MM.1S (cell line): ENCODE results near the gene NOL9.

Experiments used
- DNase-seq: peaks from one replicate; pipeline ENCODE4 v3.0.0-alpha.2; 2015
- H2AFZ ChIP-seq: fragments of 300-600 bp; sonication (generic); 2 replicates; pipeline ENCODE4 v1.6.0; 2016; ENCODE audit warnings: antibody characterized with exemption, low read length
- H3F3A ChIP-seq: fragments of 300-600 bp; sonication (generic); 2 replicates; pipeline ENCODE4 v1.6.1; 2016; ENCODE audit warnings: mild to moderate bottlenecking, antibody characterized with exemption, low read length, moderate library complexity, mixed read lengths; ENCODE audit not compliant: insufficient read depth
- H3K27ac ChIP-seq: fragments of 300-600 bp; sonication (generic); 2 replicates; pipeline ENCODE4 v1.5.1; 2016; ENCODE audit warnings: mild to moderate bottlenecking, low read length
- H3K27me3 ChIP-seq: fragments of 300-600 bp; sonication (generic); replicated peaks from 2 replicates; pipeline ENCODE4 v1.6.0; 2016; ENCODE audit warnings: low read length; ENCODE audit not compliant: insufficient read depth
- H3K36me3 ChIP-seq: fragments of 300-600 bp; sonication (generic); replicated peaks from 2 replicates; pipeline ENCODE4 v1.6.1; 2016; ENCODE audit warnings: mild to moderate bottlenecking, low read length, mixed read lengths; ENCODE audit not compliant: insufficient read depth
- H3K4me1 ChIP-seq: fragments of 300-600 bp; sonication (generic); 2 replicates; pipeline ENCODE4 v1.6.1; 2016; ENCODE audit warnings: low read length, mixed read lengths
- H3K4me2 ChIP-seq: fragments of 300-600 bp; sonication (generic); 2 replicates; pipeline ENCODE4 v1.6.0; 2016; ENCODE audit warnings: low read depth, low read length
- H3K4me3 ChIP-seq: fragments of 300-600 bp; sonication (generic); 2 replicates; pipeline ENCODE4 v1.5.1; 2016; ENCODE audit warnings: low read length, mixed read lengths
- H3K79me2 ChIP-seq: fragments of 300-600 bp; sonication (generic); 2 replicates; pipeline ENCODE4 v1.6.1; 2016; ENCODE audit warnings: mixed run types, low read length, mixed read lengths
- H3K9ac ChIP-seq: fragments of 300-600 bp; sonication (generic); 2 replicates; pipeline ENCODE4 v1.6.1; 2016; ENCODE audit warnings: low read length, mixed read lengths
- H3K9me2 ChIP-seq: fragments of 300-600 bp; sonication (generic); replicated peaks from 2 replicates; pipeline ENCODE4 v1.6.1; 2016; ENCODE audit warnings: mild to moderate bottlenecking, low read length, mixed read lengths; ENCODE audit not compliant: insufficient read depth
- H3K9me3 ChIP-seq: fragments of 300-600 bp; sonication (generic); replicated peaks from 2 replicates; pipeline ENCODE4 v1.6.1; 2016; ENCODE audit warnings: mild to moderate bottlenecking, low read length, mixed read lengths; ENCODE audit not compliant: insufficient read depth
- H4K20me1 ChIP-seq: fragments of 300-600 bp; sonication (generic); 2 replicates; pipeline ENCODE4 v1.6.1; 2016; ENCODE audit warnings: mild to moderate bottlenecking, low read length, moderate library complexity, mixed read lengths; ENCODE audit not compliant: insufficient read depth
- CTCF ChIP-seq: fragments of 300-600 bp; sonication (generic); IDR thresholded peaks from 2 replicates; pipeline ENCODE4 v1.5.1; 2016; ENCODE audit warnings: antibody characterized with exemption, low read length, mixed read lengths
- EZH2 ChIP-seq: fragments of 300-600 bp; sonication (generic); optimal IDR thresholded peaks from 2 replicates; pipeline ENCODE3; 2017; ENCODE audit warnings: low read depth, mild to moderate bottlenecking, antibody characterized with exemption, low read length, mixed read lengths
- EZH2phosphoT487 ChIP-seq: fragments of 300-600 bp; sonication (generic); IDR thresholded peaks from 2 replicates; pipeline ENCODE4 v1.6.1; 2018; ENCODE audit warnings: antibody characterized with exemption, low read length

Gene NOL9

DNA sequence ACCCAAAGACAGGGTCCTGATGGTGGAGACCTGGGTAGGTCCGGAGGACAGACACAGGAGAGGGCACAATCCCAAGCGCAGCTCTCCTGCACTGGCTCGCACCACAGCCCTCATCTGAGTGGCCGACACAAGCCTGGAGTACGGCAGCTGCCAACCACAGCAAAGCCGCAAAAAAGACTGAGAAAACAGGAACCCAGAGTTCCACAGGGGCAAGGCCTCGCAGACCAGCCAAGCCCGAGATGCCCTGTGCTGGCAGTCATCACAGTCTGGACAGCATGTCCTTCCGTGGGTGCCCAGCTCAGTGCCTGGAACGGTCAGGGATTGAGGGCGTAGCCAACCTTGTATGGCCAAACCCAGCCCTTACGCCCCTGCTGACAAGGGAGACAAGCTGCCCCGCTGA is 36.9 kb upstream of the NOL9 start:
- peaks cover 27% of the 10 kb centered on the region for H3K79me2 ChIP-seq
- no peak overlapping the region for H3K9ac ChIP-seq
- H3K4me2 ChIP-seq, result no peak overlapping the region
- H3K4me3 ChIP-seq, result no peak overlapping the region
- no peaks in the 10 kb centered on the region; the same call in 1 of the 2 replicates for H3F3A ChIP-seq
- H3K4me1 ChIP-seq, result no peaks in the 10 kb centered on the region
- no peaks in the 10 kb centered on the region for H3K27me3 ChIP-seq
- TF ChIP-seq EZH2, result no peak
- no peak for TF ChIP-seq EZH2phosphoT487
- no peaks in the 10 kb centered on the region for H3K9me3 ChIP-seq
- H2AFZ ChIP-seq, result no peak overlapping the region
- no peaks in the 10 kb centered on the region for H3K9me2 ChIP-seq
- no peaks in the 10 kb centered on the region for H4K20me1 ChIP-seq
- H3K36me3 ChIP-seq, result 0 out of 2 replicates have a peak, but pooled peaks cover 3% of the 10 kb centered on the region
- no peak for DNase-seq
- no peak overlapping the region for H3K27ac ChIP-seq

- no peak for TF ChIP-seq CTCF
- no peak for TF ChIP-seq EZH2phosphoT487
- TF ChIP-seq EZH2, result no peak
- Histone ChIP-seq H3F3A (no peaks in the 10 kb centered on the region; the same call in 1 of the 2 replicates), H3K9me2 (no peaks in the 10 kb centered on the region)
These were observed 35.7 kb upstream of the NOL9 start for GRCh38 chr1:6590046-6590445.

DNA sequence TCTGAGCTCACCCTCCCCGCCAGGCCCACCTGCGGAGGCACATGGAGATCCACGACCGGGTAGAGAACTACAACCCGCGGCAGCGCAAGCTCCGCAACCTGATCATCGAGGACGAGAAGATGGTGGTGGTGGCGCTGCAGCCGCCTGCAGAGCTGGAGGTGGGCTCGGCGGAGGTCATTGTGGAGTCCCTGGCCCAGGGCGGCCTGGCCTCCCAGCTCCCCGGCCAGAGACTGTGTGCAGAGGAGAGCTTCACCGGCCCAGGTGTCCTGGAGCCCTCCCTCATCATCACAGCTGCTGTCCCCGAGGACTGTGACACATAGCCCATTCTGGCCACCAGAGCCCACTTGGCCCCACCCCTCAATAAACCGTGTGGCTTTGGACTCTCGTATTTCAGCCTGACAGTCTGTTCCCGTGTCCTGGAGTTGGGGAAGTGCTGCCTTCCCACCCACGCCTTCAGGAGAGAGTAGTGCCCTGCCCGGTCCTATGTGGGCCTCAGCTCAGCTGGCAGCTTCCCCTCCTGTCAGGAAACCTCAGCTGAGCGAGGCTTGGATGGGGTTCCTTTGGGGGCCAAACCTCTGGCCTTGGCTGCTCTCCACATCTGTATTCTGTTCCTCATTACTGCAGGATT is 34.7 kb upstream of the NOL9 start:
- peaks cover 18% of the 10 kb centered on the region for H3K79me2 ChIP-seq
- H3K4me1 ChIP-seq, result no peaks in the 10 kb centered on the region
- DNase-seq, result no peak
- H4K20me1 ChIP-seq, result no peaks in the 10 kb centered on the region
- H3F3A ChIP-seq, result no peaks in the 10 kb centered on the region; the same call in 1 of the 2 replicates
- H3K9me2 ChIP-seq, result no peaks in the 10 kb centered on the region
- H3K4me2 ChIP-seq, result no peak overlapping the region
- no peak overlapping the region for H3K9ac ChIP-seq
- H3K4me3 ChIP-seq, result no peak overlapping the region
- no peaks in the 10 kb centered on the region for H3K36me3 ChIP-seq
- H3K9me3 ChIP-seq, result no peaks in the 10 kb centered on the region
- no peak overlapping the region for H2AFZ ChIP-seq
- TF ChIP-seq CTCF (no peak), EZH2phosphoT487 (no peak), EZH2 (no peak)
- H3K27ac ChIP-seq, result no peak overlapping the region
- no peaks in the 10 kb centered on the region for H3K27me3 ChIP-seq

More at GRCh38 chr1:6590046-6590445, 35.7 kb upstream of the NOL9 start:
- no peak for DNase-seq
- 0 out of 2 replicates have a peak, but pooled peaks cover under 1% of the 10 kb centered on the region for H3K36me3 ChIP-seq
- no peak overlapping the region for H3K27ac ChIP-seq
- no peaks in the 10 kb centered on the region for H3K27me3 ChIP-seq
- H3K4me2 ChIP-seq, result no peak overlapping the region
- peaks cover 18% of the 10 kb centered on the region for H3K79me2 ChIP-seq
- no peaks in the 10 kb centered on the region for H3K4me1 ChIP-seq
- no peaks in the 10 kb centered on the region for H3K9me3 ChIP-seq
- no peak overlapping the region for H3K9ac ChIP-seq
- no peak overlapping the region for H3K4me3 ChIP-seq
- no peaks in the 10 kb centered on the region for H4K20me1 ChIP-seq
- no peak overlapping the region for H2AFZ ChIP-seq

DNA sequence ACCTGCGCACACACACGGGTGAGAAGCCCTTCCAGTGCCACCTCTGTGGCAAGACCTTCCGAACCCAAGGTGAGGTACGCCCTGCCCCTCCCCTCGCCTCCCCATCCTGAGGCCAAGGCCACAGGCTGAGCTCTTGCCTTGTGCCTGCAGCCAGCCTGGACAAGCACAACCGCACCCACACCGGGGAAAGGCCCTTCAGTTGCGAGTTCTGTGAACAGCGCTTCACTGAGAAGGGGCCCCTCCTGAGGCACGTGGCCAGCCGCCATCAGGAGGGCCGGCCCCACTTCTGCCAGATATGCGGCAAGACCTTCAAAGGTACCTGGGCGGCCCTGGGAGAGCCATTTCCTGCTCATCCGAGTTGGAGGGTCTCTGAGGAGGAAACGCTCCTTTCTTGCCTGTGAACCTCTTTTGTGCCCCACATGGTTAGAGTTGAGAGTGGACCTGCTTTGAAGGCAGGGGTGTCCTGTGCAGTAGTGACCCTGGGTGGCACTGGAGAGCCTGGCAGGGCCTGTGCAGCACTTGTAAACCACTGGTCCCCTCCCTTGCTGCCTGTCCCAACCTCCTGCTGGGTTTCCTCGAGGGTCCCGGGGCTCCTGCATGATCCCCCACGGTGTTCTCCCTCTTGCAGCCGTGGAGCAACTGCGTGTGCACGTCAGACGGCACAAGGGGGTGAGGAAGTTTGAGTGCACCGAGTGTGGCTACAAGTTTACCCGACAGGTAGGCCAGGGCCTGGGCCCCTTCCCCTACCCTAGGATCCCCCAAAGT is 34.0 kb upstream of the NOL9 start:
- no peak overlapping the region for H3K4me3 ChIP-seq
- H3K4me1 ChIP-seq, result no peaks in the 10 kb centered on the region
- no peaks in the 10 kb centered on the region for H3K27me3 ChIP-seq
- H3K9me3 ChIP-seq, result no peaks in the 10 kb centered on the region
- peaks cover 14% of the 10 kb centered on the region for H3K79me2 ChIP-seq
- no peak overlapping the region for H3K9ac ChIP-seq
- DNase-seq, result no peak
- no peaks in the 10 kb centered on the region; the same call in 1 of the 2 replicates for H3F3A ChIP-seq
- TF ChIP-seq CTCF (no peak), EZH2phosphoT487 (no peak), EZH2 (no peak)
- no peak overlapping the region for H2AFZ ChIP-seq
- no peaks in the 10 kb centered on the region for H3K9me2 ChIP-seq
- H3K4me2 ChIP-seq, result no peak overlapping the region
- no peak overlapping the region for H3K27ac ChIP-seq
- H4K20me1 ChIP-seq, result no peaks in the 10 kb centered on the region
- no peaks in the 10 kb centered on the region for H3K36me3 ChIP-seq
